Measurements from ENCODE around the gene CELF5.

Gene CELF5

DNA sequence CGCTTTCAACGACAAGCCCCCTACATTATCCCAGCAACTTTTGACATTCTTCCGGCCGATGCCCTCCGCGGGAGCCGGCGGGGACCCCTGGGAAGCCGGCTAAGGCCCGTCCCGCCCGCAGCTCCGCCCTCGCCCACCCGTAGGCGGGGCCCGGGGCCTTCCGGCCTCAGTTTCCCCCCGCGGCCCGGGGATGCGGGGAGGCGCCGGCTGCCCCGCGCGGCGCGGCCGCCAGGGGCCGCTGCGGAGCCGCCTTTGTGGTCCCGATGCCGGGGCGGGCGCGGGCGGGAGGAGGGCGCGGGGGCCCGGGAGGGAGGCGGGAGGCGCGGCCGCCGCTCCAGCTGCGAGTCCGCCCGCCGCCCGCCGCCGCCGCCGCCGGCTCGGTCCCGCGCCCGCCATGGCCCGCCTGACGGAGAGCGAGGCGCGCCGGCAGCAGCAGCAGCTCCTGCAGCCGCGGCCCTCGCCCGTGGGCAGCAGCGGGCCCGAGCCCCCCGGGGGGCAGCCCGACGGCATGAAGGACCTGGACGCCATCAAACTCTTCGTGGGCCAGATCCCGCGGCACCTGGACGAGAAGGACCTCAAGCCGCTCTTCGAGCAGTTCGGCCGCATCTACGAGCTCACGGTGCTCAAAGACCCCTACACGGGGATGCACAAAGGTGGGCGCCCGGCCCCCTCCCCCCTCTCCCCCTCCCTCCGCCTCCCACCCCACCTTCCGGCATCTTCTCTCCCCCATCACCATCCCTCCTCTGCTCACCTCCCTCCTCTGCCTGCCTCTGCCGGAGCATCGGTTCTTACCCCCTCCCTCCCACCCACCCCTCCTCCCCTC, at the start of gene CELF5:
TSS of gene CELF5 (plus strand) at position 316 of the 823 bp plus-strand sequence. CDS start at position 395, 79 bp downstream.
- Mint-ChIP-seq H3K4me1 (ENCODE audit: low read depth) (no peaks in the 10 kb centered on the region), H3K36me3 (ENCODE audit: low read depth) (no peaks in the 10 kb centered on the region), H3K9me3 (no peaks in the 10 kb centered on the region), H3K4me3 (no peak within 1 kb of the TSS), H3K27ac (no peak within 1 kb of the TSS), H3K27me3 (ENCODE audit: low read depth) (peaks cover 19% of the 10 kb centered on the region)
- DNase-seq (ENCODE audit: low spot score), result peak; percentile 41

DNA sequence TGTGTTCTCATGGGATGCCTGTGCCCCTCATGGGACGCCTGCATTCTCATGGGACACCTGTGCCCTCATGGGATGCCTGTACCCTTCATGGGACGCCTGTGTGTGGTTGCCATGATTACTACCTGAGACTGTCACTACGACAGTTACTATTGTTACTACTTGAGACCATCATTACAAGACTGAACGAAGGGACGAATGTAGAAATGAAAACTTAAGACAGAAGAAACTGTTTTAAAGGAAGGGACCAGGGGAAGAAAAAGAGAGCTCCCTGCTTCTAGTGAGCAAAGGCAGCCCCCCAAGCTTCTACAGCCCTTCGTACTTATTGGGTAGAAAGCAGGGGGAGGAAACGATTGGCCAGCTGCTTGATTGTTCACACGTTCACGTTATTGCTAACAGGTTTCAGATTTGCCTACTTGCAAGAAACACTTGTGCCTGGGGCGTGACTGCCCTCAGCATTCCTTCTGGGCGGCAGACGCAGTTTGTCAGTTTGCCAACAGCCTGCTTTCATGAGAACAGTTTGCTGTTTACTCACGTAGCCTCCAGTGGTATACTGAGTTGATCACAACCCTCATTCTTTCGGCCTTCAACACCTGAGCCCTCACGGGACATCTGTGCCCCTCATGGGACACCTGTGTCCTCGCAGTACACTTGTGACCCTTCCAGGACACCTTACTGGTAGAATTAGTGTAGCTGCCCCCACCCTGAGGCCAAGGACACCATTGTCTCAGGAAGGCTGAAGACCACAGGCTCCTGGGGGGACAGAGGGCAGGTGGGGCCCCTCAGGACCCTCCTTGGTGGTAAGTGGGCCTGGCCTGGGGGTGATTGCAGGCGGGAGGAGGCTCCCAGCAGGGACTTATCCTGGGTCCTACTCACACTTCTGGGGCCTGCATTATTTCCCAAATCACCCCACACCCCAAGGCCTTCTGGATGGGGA, 48.4 kb upstream of the CELF5 start:
- H3K27ac Mint-ChIP-seq, result peak overlapping the region; percentile 90
- H3K27me3 Mint-ChIP-seq (ENCODE audit: low read depth), result no peaks in the 10 kb centered on the region
- H3K36me3 Mint-ChIP-seq (ENCODE audit: low read depth), result peaks cover 29% of the 10 kb centered on the region
- no peaks in the 10 kb centered on the region for H3K9me3 Mint-ChIP-seq
- H3K4me1 Mint-ChIP-seq (ENCODE audit: low read depth), result peaks cover 20% of the 10 kb centered on the region
- H3K4me3 Mint-ChIP-seq, result peak overlapping the region; percentile 86
- DNase-seq (ENCODE audit: low spot score), result no peak

DNA sequence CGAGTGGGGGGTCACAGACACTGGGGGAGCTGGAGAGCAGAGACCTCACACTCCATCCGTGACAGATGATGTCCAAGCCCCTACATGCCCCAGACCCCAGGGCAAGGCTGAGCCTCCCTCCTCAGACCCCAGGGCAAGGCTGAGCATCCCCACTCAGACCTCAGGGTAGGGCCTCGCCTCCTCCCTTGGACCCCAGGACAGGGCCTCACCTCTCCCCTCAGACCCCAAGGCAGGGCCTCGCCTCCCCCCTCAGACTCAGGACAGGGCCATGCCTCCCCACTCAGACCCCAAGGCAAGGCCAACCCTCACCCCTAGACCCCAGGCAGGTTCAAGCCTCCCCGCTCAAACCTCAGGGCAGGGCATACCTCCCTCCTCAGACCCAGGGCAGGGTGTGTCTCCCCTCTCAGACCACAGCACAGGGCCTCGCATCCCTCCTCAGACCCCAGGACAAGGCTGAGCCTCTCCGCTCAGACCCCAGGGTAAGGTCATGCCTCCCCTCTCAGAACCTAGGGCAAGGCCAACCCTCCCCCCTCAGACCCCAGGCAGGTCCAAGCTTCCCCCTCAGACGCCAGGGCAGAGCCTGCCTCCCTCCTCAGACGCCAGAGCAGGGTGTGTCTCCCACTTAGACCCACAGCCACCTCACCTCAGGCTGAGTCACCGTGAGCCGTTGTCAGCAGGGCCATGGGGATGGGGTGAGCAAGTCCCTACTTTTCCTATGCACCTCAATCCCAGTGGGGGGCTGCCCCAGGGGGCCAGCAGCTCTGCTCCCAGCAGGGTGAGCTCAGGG, 47.6 kb upstream of the CELF5 start:
- Mint-ChIP-seq H3K9me3 (no peaks in the 10 kb centered on the region), H3K27ac (peak overlapping the region; percentile 90), H3K4me3 (peak overlapping the region; percentile 86), H3K36me3 (ENCODE audit: low read depth) (peaks cover 32% of the 10 kb centered on the region), H3K27me3 (ENCODE audit: low read depth) (no peaks in the 10 kb centered on the region), H3K4me1 (ENCODE audit: low read depth) (peaks cover 15% of the 10 kb centered on the region)
- DNase-seq (ENCODE audit: low spot score), result peak; percentile 60

DNA sequence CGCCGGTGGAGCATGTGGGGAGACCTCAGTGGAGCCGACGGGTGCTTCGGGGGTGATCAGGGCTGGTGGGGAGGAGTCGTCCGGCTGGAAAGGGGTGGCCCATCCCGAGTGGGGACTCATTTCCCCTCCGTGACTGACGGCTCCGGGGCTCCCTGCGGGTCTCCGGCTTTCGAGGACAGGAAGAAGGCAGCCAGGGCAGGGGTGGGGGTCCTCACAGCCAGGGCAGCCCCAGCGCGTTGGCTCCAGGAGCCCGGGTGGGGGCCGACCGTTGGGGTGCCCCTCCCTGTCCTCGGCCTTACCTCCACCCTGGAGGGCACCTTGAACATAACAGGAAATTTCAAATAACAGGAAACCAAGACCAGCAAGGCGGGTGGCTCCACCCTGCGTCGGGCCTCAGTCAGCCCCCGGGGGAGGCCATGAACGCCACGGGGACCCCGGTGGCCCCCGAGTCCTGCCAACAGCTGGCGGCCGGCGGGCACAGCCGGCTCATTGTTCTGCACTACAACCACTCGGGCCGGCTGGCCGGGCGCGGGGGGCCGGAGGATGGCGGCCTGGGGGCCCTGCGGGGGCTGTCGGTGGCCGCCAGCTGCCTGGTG, 46.0 kb upstream of the CELF5 start, which contains the start of gene S1PR4:
TSS of gene S1PR4 (plus strand) at position 393 of the 596 bp plus-strand sequence. CDS start at position 417, 24 bp downstream.
- H3K27me3 Mint-ChIP-seq (ENCODE audit: low read depth), result no peaks in the 10 kb centered on the region
- peak; percentile 50 for DNase-seq (ENCODE audit: low spot score)
- H3K36me3 Mint-ChIP-seq (ENCODE audit: low read depth), result peaks cover 42% of the 10 kb centered on the region

DNA sequence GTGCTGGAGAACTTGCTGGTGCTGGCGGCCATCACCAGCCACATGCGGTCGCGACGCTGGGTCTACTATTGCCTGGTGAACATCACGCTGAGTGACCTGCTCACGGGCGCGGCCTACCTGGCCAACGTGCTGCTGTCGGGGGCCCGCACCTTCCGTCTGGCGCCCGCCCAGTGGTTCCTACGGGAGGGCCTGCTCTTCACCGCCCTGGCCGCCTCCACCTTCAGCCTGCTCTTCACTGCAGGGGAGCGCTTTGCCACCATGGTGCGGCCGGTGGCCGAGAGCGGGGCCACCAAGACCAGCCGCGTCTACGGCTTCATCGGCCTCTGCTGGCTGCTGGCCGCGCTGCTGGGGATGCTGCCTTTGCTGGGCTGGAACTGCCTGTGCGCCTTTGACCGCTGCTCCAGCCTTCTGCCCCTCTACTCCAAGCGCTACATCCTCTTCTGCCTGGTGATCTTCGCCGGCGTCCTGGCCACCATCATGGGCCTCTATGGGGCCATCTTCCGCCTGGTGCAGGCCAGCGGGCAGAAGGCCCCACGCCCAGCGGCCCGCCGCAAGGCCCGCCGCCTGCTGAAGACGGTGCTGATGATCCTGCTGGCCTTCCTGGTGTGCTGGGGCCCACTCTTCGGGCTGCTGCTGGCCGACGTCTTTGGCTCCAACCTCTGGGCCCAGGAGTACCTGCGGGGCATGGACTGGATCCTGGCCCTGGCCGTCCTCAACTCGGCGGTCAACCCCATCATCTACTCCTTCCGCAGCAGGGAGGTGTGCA, 45.3 kb upstream of the CELF5 start:
- H3K9me3 Mint-ChIP-seq, result no peaks in the 10 kb centered on the region
- no peaks in the 10 kb centered on the region for H3K27me3 Mint-ChIP-seq (ENCODE audit: low read depth)
- peak overlapping the region; percentile 96 for H3K27ac Mint-ChIP-seq
- peak overlapping the region; percentile 100 for H3K4me3 Mint-ChIP-seq
- peaks cover 21% of the 10 kb centered on the region for H3K4me1 Mint-ChIP-seq (ENCODE audit: low read depth)
- DNase-seq (ENCODE audit: low spot score), result no peak
- peaks cover 48% of the 10 kb centered on the region for H3K36me3 Mint-ChIP-seq (ENCODE audit: low read depth)

More for the DNA sequence above, 46.0 kb upstream of the CELF5 start, which contains the start of gene S1PR4:
- Mint-ChIP-seq H3K4me3 (peak within 1 kb of the TSS; percentile 100), H3K27ac (peak within 1 kb of the TSS; percentile 96), H3K4me1 (ENCODE audit: low read depth) (peaks cover 15% of the 10 kb centered on the region), H3K9me3 (no peaks in the 10 kb centered on the region)

DNA sequence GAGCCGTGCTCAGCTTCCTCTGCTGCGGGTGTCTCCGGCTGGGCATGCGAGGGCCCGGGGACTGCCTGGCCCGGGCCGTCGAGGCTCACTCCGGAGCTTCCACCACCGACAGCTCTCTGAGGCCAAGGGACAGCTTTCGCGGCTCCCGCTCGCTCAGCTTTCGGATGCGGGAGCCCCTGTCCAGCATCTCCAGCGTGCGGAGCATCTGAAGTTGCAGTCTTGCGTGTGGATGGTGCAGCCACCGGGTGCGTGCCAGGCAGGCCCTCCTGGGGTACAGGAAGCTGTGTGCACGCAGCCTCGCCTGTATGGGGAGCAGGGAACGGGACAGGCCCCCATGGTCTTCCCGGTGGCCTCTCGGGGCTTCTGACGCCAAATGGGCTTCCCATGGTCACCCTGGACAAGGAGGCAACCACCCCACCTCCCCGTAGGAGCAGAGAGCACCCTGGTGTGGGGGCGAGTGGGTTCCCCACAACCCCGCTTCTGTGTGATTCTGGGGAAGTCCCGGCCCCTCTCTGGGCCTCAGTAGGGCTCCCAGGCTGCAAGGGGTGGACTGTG, 44.6 kb upstream of the CELF5 start:
- Mint-ChIP-seq H3K27ac (peak overlapping the region; percentile 96), H3K4me1 (ENCODE audit: low read depth) (peaks cover 28% of the 10 kb centered on the region), H3K27me3 (ENCODE audit: low read depth) (no peaks in the 10 kb centered on the region), H3K9me3 (no peaks in the 10 kb centered on the region), H3K36me3 (ENCODE audit: low read depth) (peaks cover 53% of the 10 kb centered on the region), H3K4me3 (peak overlapping the region; percentile 100)
- DNase-seq (ENCODE audit: low spot score), result peak; percentile 66

DNA sequence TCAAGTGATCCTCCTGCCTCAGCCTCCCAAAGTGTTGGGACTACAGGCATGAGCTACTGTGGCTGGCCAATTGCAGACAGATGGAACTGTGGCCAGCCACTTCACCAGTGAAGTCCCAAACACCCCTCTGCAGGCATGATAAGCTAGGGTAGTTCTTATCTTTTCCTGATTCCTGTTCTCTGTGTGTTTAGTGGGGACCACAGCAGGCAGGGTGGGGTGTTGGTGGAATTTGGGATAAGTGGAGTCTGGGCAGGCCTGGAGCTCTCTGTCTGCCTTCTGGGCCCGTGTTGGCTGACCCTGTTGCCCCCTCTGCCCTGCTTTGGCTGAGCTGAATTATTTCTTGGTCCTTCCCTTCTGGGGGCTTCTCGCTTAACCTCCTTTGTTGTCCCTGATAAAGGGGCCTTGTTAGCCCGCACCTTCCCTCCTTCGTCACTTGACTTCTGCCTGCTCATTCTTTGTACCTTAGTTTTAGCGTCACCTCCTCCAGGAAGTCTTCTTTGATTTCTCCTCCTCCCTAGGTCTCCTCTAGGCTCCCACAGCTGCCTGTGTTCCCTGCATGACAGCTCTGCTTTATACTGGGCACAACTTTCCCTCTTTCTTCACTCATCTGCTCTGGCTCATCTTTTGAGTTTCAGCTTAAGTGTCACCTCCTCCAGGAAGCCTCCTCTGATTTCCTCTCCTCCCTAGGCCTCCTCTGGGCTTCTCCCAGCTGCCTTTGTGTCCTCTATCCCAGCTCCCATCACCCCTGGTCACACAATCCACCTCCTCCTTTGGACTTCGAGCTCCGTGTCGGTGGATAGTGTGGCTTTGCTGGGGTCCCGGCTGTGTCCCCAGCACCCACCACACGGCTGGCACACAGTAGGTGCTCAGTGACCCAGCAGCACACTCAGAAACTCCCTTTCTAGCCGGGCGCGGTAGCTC, 40.5 kb upstream of the CELF5 start:
- Mint-ChIP-seq H3K36me3 (ENCODE audit: low read depth) (peaks cover 59% of the 10 kb centered on the region), H3K27me3 (ENCODE audit: low read depth) (no peaks in the 10 kb centered on the region), H3K9me3 (no peaks in the 10 kb centered on the region), H3K4me3 (peak overlapping the region; percentile 91), H3K4me1 (ENCODE audit: low read depth) (peaks cover 35% of the 10 kb centered on the region), H3K27ac (peak overlapping the region; percentile 63)
- no peak for DNase-seq (ENCODE audit: low spot score)

DNA sequence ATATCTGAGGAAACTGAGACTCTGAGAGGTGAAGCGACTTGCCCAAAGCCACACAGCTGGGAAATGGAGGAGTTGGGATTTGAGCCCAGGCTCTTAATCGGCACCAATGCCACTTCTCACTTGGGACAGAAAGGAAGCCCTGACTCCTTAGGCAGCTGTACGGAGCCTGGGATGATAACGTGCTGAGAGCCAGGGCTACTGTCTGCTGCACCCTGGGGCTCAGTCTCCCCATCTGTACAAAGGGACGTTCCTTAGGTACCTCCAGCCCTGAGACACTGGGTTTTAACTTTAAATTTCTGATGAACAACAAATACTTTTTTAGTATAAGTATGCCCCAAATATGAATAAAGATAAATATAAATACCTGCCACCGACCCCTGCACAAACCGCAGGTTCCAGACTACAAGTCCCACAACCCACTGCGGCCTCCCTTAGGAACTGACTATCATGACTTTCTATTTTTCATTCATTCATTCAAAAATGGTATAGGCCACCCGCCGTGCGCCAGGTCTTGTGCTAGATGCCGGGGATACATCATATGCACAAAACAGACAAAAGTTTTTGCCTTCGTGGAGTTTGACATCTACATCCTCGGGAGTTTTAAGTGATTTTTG, 39.5 kb upstream of the CELF5 start:
- peaks cover 50% of the 10 kb centered on the region for H3K36me3 Mint-ChIP-seq (ENCODE audit: low read depth)
- H3K4me1 Mint-ChIP-seq (ENCODE audit: low read depth), result peaks cover 38% of the 10 kb centered on the region
- peak overlapping the region; percentile 86 for H3K27ac Mint-ChIP-seq
- H3K9me3 Mint-ChIP-seq, result no peaks in the 10 kb centered on the region
- H3K4me3 Mint-ChIP-seq, result peak overlapping the region; percentile 91
- no peak for DNase-seq (ENCODE audit: low spot score)
- H3K27me3 Mint-ChIP-seq (ENCODE audit: low read depth), result no peaks in the 10 kb centered on the region

DNA sequence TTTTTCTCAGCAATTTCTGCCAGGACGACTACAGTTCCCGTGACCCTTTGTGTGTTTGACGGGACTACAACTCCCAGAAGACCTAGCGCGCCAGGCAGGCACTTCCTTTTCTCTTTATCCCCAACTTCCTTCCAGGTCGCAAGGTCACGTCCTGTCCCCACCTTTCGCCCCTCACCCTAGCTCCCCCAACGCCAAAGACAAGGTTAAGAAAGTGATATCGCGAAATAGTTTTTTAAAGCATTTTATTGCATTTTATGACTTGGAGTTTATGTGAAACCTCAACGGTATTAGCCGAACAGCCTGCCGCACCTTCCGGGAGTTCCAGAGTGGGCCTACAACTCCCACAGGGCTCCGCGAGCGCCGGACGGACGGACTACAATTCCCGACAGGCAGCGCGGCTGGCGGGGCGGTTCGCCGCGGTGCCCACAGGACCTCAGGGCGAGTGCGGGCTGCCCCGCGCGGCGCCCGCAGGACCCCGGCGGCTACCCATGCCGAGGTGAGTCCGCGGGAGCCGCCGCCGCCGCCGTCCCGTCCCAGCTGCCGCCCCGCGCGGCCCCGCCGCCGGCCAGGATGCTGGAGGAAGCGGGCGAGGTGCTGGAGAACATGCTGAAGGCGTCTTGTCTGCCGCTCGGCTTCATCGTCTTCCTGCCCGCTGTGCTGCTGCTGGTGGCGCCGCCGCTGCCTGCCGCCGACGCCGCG, 38.9 kb upstream of the CELF5 start, which contains the start of gene NCLN:
TSS of gene NCLN (plus strand) at position 470 of the 699 bp plus-strand sequence. CDS start at position 571, 101 bp downstream.
- Mint-ChIP-seq H3K4me1 (ENCODE audit: low read depth) (peaks cover 38% of the 10 kb centered on the region), H3K4me3 (peak within 1 kb of the TSS; percentile 93), H3K27ac (peak within 1 kb of the TSS; percentile 87), H3K9me3 (no peaks in the 10 kb centered on the region), H3K36me3 (ENCODE audit: low read depth) (peaks cover 43% of the 10 kb centered on the region), H3K27me3 (ENCODE audit: low read depth) (no peaks in the 10 kb centered on the region)
- DNase-seq (ENCODE audit: low spot score), result peak; percentile 93

DNA sequence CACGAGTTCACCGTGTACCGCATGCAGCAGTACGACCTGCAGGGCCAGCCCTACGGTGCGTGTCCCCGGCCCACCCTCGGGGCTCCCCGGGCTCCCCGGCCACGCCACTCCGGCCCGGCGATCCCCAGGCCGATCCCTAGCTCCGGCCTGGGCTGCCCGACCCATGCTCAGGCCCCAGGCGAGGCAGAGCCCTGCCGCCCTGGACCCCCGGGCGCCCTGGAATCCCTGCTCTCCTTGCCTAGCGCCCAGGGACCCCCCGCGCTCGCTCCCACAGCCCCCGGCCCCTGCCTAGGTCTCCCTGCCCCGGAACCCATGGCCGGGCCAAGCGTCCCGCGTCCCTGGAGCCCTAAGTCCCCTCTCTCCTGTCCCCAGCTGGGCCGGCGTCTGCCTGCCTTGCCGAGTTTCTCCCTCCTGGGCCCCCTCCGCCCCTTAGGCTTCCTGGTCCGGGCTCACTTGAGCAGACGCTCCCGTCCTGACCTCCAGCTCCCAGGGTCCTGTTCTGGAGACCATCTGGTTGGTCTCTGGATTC, 38.2 kb upstream of the CELF5 start:
- no peak for DNase-seq (ENCODE audit: low spot score)
- H3K36me3 Mint-ChIP-seq (ENCODE audit: low read depth), result peaks cover 37% of the 10 kb centered on the region
- no peaks in the 10 kb centered on the region for H3K27me3 Mint-ChIP-seq (ENCODE audit: low read depth)
- H3K4me1 Mint-ChIP-seq (ENCODE audit: low read depth), result peaks cover 38% of the 10 kb centered on the region
- peak overlapping the region; percentile 87 for H3K27ac Mint-ChIP-seq
- H3K4me3 Mint-ChIP-seq, result peak overlapping the region; percentile 93
- no peaks in the 10 kb centered on the region for H3K9me3 Mint-ChIP-seq

All from T-helper 2 cell treated with Interferon-gamma antibody and Interleukin-4, amounts not matched to agents 5 μg/mL and 100 μg/mL, for 36 hours (primary cell).